Esophagus squamous epithelium (tissue), 5 donors: Measurements from ENCODE around the gene PDE5A. TPM values are rescaled to one million over a fixed set of nuclear protein-coding genes. Genes with fewer than 3 reads are reported as not detected.
"Not testable (repeated sequence)": the region's sequence is repeated elsewhere in the genome, so short reads cannot be mapped to it uniquely, and the experiment has no call there.

ENCODE experiments used
- DNase-seq: peaks from one replicate; lab custom pipeline; 2025; lab: John Stamatoyannopoulos, UW
- H3K27ac ChIP-seq, 4 donors: fragments of 200-600 bp; sonication (generic); one replicate each; pipeline ENCODE4 v1.5.1; 2016 to 2019; ENCODE audit warnings: mild to moderate bottlenecking in 1 of 4
- H3K27me3 ChIP-seq, 4 donors: fragments of 200-600 bp; sonication (generic); 1 replicate in 3 of 4; 2 replicates in 1 of 4; pipeline versions ENCODE4 v1.5.1 to v1.6.0; 2017 to 2021; ENCODE audit warnings: antibody characterized with exemption in 1 of 4
- H3K36me3 ChIP-seq, 3 donors: fragments of 200-600 bp; sonication (generic); one replicate each; pipeline ENCODE4 v1.5.1; 2016 to 2019
- H3K4me1 ChIP-seq, 3 donors: fragments of 200-600 bp; sonication (generic); one replicate each; pipeline ENCODE4 v1.5.1; 2017 to 2019
- H3K4me3 ChIP-seq, 4 donors: fragments of 200-600 bp; sonication (generic); 1 replicate in 3 of 4; 2 replicates in 1 of 4; pipeline ENCODE4 v1.5.1; 2016 to 2019; ENCODE audit warnings: mild to moderate bottlenecking in 2 of 4, moderate library complexity in 1 of 4
- H3K9me3 ChIP-seq, 3 donors: fragments of 200-600 bp; sonication (generic); one replicate each; pipeline ENCODE4 v1.5.1; 2016 to 2019
- CTCF ChIP-seq, 6 experiments: fragments of 450-650 bp in 4 of 6; fragments of 200-600 bp in 2 of 6; sonication (generic) in 2 of 6; IDR thresholded peaks; one replicate each; pipeline ENCODE4 v1.5.1; 2016 to 2019; ENCODE audit warnings: antibody characterized with exemption in 6 of 6, mild to moderate bottlenecking in 4 of 6, moderate library complexity in 4 of 6
- POLR2A ChIP-seq, 4 donors: fragments of 450-650 bp; IDR thresholded peaks; one replicate each; pipeline ENCODE4 v1.6.1; 2017; ENCODE audit warnings: antibody characterized with exemption in 4 of 4, mild to moderate bottlenecking in 4 of 4, moderate library complexity in 3 of 4
- WGBS, 2 donors: methylation state at CpG; one replicate each; pipeline ENCODE4 v1.1.5; 2018; 5-methylcytosine and 5-hydroxymethylcytosine counted together
- intact Hi-C: fragments of 100-400 bp; cut with DNase I; formaldehyde crosslinking; loops from one replicate; pipeline ENCODE4 v1.15.0; 2022
- total RNA-seq, 4 donors: library from RNA; depleted of rRNA; stranded (reverse); fragments of >200 nt; gene quantifications; one replicate each; pipeline ENCODE4 v1.1.0, GENCODE V29; 2016
- donor health status: DM: yes; HTN: yes; CAD: no.

Gene PDE5A
- total RNA-seq, 4 donors from 2014 or later, result 1.9 to 26.7 (median 6.0) TPM

- DNase-seq, result no peak
- Histone ChIP-seq H3K27ac (no peak overlapping the region), H3K9me3 (no peaks in the 10 kb centered on the region), H3K4me3 (no peak overlapping the region), H3K36me3 (peaks cover 0 to 83% (median 0%) of the 10 kb centered on the region in 3 donors), H3K4me1 (no peaks in the 10 kb centered on the region), H3K27me3 (no peaks in the 10 kb centered on the region)
- no peak for TF ChIP-seq POLR2A (IDR thresholded peaks at IDR 0.05)
- whole genome bisulfite sequencing, 2 donors, result 57 to 64% methylated on average over 3 of the region's 3 CpGs
- intact Hi-C loops, result no loop called here
These were observed 157.3 kb downstream of the PDE5A start for GRCh38 chr4:119471259-119471658.

DNA sequence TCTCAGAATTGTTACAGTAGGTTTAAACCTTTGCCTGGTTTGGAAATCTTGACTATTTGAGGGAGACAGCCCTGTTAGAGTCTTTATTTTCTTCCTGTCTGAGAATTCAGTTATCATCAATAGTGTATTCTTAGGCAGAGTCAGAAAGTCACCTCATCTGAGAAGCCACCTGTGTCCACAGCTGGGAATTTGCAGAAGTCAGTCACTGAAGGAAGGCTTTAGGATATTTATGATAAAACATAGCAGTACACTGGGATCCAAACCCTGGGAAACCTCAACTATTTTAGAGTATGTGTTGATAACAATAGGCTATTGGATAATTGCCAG, 157.9 kb downstream of the PDE5A start:
- H3K9me3 ChIP-seq, H3K4me1 ChIP-seq, DNase-seq, intact Hi-C loops, H3K27me3 ChIP-seq, H3K4me3 ChIP-seq, H3K27ac ChIP-seq: not testable (repeated sequence)
- H3K36me3 ChIP-seq, result peaks cover 0 to 83% (median 0%) of the 10 kb centered on the region in 3 donors

GRCh38 chr4:119470021-119470736, 158.4 kb downstream of the PDE5A start:
- H3K27ac ChIP-seq, H3K4me1 ChIP-seq, H3K27me3 ChIP-seq, DNase-seq, H3K4me3 ChIP-seq, intact Hi-C loops, H3K9me3 ChIP-seq: not testable (repeated sequence)
- 44 to 60% methylated on average over 2 of the region's 2 CpGs for WGBS, 2 donors
- peaks cover 0 to 83% (median 0%) of the 10 kb centered on the region in 3 donors for H3K36me3 ChIP-seq

GRCh38 chr4:119469039-119469438, 159.6 kb downstream of the PDE5A start:
- peaks cover 0 to 80% (median 0%) of the 10 kb centered on the region in 3 donors for H3K36me3 ChIP-seq
- WGBS, 2 donors, result 87 to 89% methylated on average over 3 of the region's 3 CpGs

GRCh38 chr4:119462733-119463132, 165.9 kb downstream of the PDE5A start:
- H3K27ac ChIP-seq, H3K4me1 ChIP-seq, intact Hi-C loops, H3K4me3 ChIP-seq, DNase-seq, H3K27me3 ChIP-seq, H3K9me3 ChIP-seq: not testable (repeated sequence)
- 44 to 80% methylated on average over 3 of the region's 3 CpGs for WGBS, 2 donors
- H3K36me3 ChIP-seq, result peaks cover 0 to 45% (median 0%) of the 10 kb centered on the region in 3 donors

More at GRCh38 chr4:119469039-119469438, 159.6 kb downstream of the PDE5A start:
- H3K27ac ChIP-seq, DNase-seq, H3K9me3 ChIP-seq, H3K4me1 ChIP-seq, H3K4me3 ChIP-seq, H3K27me3 ChIP-seq, intact Hi-C loops: not testable (repeated sequence)

GRCh38 chr4:119455734-119456133, 172.9 kb downstream of the PDE5A start:
- intact Hi-C loops, DNase-seq, H3K27me3 ChIP-seq, H3K9me3 ChIP-seq, H3K36me3 ChIP-seq: not testable (repeated sequence)
- 60 to 63% methylated on average over 15 to 17 of the region's 18 CpGs for WGBS, 2 donors
- H3K4me1 ChIP-seq, result peaks cover 0 to 14% (median 5%) of the 10 kb centered on the region in 3 donors
- peak overlapping the region in 2 of 4 donors; percentile 94 for H3K27ac ChIP-seq
- peak overlapping the region in 3 of 4 donors; percentile 76 to 85 (median 79) for H3K4me3 ChIP-seq

DNA sequence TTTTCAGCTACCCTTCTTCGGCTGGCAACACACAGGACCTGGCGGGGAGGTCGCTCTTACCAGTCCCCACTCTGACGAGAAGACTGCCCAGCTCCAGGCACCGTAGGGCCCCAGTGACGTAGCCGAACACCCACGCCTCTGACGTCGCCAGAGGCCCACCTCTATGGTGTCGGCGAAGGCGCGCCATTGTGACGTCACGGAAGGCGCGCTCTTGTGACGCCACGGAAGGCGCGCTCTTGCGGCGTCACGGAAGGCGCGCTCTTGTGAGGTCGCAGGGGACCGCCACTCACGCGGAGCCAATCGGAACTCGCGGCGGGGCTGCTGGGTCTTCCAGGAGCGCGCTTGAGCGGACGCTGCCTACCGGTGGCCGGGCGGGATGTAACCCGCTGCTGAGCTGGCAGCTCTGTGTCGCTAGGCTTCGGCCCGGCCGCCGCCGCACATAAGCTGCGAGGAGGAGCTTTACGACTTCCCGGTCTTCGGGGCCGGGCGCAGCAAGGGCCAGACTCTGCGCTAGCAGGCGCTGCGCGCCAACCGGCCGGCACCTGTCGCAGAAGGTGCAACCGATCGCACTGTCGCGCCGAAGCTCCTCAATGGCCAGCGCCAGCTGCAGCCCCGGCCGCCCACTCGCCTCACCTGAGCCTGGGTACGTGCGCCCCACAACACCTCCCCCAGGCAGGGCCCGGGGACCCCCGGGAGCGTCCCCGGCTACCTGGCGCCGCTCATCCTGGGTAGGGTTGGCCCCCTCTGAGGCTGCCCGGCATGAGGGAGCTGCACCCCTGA, 173.9 kb downstream of the PDE5A start:
- peak overlapping the region; percentile 82 to 94 (median 94) for H3K27ac ChIP-seq
- peak overlapping the region; percentile 39 to 85 (median 78) for H3K4me3 ChIP-seq
- H3K36me3 ChIP-seq, H3K27me3 ChIP-seq, H3K9me3 ChIP-seq, intact Hi-C loops: not testable (repeated sequence)
- TF ChIP-seq CTCF (IDR thresholded peaks at IDR 0.05) (peak in 3 of 6 experiments; percentile 28 to 68 (median 34)), POLR2A (IDR thresholded peaks at IDR 0.05) (peak in 3 of 4 donors; percentile 71 to 80 (median 76))
- peaks cover 0 to 14% (median 5%) of the 10 kb centered on the region in 3 donors for H3K4me1 ChIP-seq
- WGBS, 2 donors, result 0% methylated on average over 1 of the region's 80 CpGs; no CpG with 5 or more reads in 1 of the 2 donors
- peak; percentile 82 for DNase-seq

DNA sequence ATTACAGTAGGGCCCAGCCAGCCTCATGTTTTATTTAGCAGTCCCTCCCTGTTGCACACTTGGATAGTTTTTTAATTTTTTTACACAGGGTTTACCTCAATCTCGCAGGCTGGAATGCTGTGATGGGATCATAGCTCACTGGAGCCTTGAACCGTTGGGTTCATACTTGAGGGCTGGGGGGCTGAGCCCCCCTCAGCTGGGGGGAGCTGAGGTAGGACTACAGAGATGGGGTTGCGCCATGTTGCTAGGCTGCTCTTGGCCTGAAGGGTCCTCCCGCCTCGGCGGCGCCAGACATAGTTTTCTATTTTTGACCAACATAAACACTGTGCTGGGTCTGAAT, 174.5 kb downstream of the PDE5A start:
- no CpG with 5 or more reads among the region's 7 CpGs for WGBS, 2 donors
- Histone ChIP-seq H3K27ac (peak overlapping the region; percentile 82 to 94 (median 94)), H3K4me1 (peaks cover 0 to 14% (median 5%) of the 10 kb centered on the region in 3 donors), H3K4me3 (peak overlapping the region; percentile 39 to 85 (median 78))
- H3K36me3 ChIP-seq, H3K27me3 ChIP-seq, DNase-seq, H3K9me3 ChIP-seq, intact Hi-C loops: not testable (repeated sequence)

DNA sequence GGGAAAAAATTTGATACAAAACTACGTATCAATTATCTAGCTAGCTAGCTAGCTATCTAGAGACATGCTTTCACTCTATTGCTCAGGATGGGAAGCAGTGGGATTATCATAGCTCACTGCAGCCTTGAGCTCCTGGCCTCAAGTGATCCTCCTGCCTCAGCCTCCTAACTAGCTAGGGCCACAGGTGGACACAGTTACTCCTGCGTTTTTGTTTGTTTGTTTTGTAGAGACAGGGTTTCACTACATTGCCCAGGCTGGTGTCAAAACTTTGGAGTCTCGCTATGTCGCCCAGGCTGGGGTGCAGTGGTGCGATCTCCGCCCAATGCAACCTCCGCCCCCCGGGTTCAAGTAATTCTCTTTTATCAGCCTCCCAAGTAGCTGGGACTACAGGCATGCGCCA, 175.3 kb downstream of the PDE5A start:
- H3K4me1 ChIP-seq, result peaks cover 0 to 14% (median 5%) of the 10 kb centered on the region in 3 donors
- H3K27me3 ChIP-seq, H3K9me3 ChIP-seq, DNase-seq, intact Hi-C loops, H3K36me3 ChIP-seq, H3K27ac ChIP-seq, H3K4me3 ChIP-seq: not testable (repeated sequence)
- 84 to 86% methylated on average over 8 to 9 of the region's 9 CpGs for whole genome bisulfite sequencing, 2 donors

DNA sequence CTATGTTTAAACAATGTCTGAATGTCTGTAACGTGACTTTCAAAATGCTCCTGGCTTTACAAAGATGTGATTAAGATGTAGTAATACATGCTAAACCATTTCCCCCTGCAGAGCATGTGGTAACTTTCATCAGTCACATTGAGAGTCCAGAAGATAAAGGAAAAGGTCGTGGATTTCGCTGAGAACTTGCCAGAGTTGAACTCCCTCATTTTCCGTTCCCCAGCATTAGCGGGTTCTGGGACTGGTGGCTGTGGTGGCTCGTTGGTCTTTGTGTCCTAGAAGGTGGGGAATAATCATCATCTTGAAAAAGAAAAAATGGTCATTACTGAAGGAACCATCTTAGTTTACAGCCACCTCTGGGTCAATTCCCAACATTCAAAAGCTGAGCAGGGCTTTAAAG, 178.8 kb downstream of the PDE5A start:
- WGBS, 2 donors, result 84 to 86% methylated on average over 5 to 6 of the region's 6 CpGs
- DNase-seq, H3K4me3 ChIP-seq, H3K4me1 ChIP-seq, H3K27me3 ChIP-seq, H3K9me3 ChIP-seq, H3K27ac ChIP-seq, intact Hi-C loops: not testable (repeated sequence)
- peaks cover 0 to 19% (median 0%) of the 10 kb centered on the region in 3 donors for H3K36me3 ChIP-seq
